Measurements from ENCODE around the gene SETD9.

DNA sequence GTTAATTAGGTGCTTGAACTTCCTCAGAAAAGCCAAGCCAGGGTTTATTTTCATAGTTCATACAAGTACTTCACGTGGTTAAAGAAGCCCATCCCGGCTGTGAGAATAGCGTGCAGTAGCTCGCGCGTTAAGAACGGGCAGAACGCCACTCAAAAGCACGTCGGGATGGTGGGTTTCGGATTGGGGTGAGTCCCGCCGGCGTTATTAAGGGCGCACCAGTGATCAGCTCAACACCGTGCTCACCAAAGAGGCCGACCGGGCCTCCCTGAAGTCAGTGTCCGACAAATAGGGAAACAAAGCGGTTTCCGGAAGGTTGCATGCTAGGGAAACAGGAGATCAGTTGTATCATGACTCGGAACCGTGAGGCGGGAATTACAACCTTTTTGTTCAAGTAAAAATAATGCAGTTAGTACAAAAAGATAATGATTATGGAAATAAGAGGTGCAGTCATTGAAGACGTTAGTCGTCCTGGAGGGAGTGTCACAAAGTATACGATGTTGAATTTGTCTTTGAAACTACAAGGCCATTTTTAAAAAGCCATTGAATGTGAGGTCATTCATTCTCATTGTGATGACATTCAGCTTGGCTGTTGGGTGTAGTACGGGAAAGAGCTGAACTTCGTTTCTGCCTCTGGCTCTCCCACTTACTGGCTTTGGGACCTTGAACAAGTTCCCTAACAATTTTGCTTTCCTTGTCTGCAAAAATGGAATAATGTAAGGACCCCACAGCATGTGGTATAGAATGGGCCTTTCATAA lies 992 bp downstream of the SETD9 start:
- no peak for TF ChIP-seq POLR2A (IDR thresholded peaks at IDR 0.05)
- TF ChIP-seq CTCF (IDR thresholded peaks at IDR 0.05), result no peak

Data from right lobe of liver (tissue), 4 donors.